Activated CD8-positive, alpha-beta memory T cell treated with anti-CD3 and anti-CD28 coated beads for 36 hours (primary cell): ENCODE data around the gene ATP8B4. TPM values are rescaled to one million over a fixed set of nuclear protein-coding genes. Genes with fewer than 3 reads are reported as not detected.

Experiments
- CTCF ChIA-PET: fragments of 350-600 bp; sonication (Branson Sonifier 250); formaldehyde crosslinking; loops from one replicate; lab custom pipeline; 2021; ENCODE audit warnings: antibody characterized with exemption; lab: Charles Lee
- POLR2A ChIA-PET: fragments of 350-600 bp; sonication (Branson Sonifier 250); formaldehyde crosslinking; loops from one replicate; lab custom pipeline; 2021; ENCODE audit warnings: antibody characterized with exemption; lab: Charles Lee
- total RNA-seq, 2 experiments: library from RNA; stranded (reverse); gene quantifications; one replicate each; pipeline ENCODE4 v1.2.3, GENCODE V29; 2021

Gene ATP8B4
- total RNA-seq, 2 experiments from 2014 or later: 15.9 to 16.3 TPM

DNA sequence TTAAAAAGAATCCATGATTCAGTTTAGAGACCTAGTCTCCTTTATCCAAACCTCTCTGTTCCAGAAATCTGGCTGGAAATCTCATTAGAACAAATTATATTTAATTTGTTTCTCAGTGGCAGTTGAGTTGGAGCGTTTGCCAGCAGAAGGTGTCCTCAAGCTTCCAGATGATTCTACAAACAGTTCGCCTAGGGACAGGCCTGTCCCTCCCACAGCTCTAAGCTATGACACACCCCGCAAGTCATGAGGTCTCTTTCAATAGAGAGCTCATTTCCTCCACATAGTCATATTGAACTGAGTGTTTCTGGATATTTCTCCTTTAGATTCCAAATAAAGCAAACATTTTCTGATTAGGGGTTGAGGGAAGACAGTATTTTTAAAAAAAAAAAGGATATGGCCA, 230.3 kb downstream of the ATP8B4 start:
- ChIA-PET CTCF (no interaction called here), POLR2A (no interaction called here)

DNA sequence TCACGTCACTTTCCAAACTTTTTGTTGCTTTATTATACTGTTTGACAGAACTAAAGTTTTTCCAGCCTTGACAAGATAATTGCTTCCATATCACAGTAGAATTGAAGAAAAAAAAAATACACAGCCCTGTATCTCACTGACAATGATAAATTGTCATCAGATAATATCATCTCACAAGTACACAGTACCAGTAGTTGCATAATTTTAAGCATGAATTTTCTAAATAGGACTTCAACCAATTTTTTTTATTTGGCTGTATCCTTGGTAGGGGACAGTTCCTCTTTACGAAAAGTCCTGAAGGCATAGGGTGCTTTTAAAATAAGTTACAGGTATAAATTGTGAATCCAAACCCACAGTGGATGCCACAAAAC, 230.7 kb downstream of the ATP8B4 start:
- ChIA-PET POLR2A (no interaction called here), CTCF (no interaction called here)

DNA sequence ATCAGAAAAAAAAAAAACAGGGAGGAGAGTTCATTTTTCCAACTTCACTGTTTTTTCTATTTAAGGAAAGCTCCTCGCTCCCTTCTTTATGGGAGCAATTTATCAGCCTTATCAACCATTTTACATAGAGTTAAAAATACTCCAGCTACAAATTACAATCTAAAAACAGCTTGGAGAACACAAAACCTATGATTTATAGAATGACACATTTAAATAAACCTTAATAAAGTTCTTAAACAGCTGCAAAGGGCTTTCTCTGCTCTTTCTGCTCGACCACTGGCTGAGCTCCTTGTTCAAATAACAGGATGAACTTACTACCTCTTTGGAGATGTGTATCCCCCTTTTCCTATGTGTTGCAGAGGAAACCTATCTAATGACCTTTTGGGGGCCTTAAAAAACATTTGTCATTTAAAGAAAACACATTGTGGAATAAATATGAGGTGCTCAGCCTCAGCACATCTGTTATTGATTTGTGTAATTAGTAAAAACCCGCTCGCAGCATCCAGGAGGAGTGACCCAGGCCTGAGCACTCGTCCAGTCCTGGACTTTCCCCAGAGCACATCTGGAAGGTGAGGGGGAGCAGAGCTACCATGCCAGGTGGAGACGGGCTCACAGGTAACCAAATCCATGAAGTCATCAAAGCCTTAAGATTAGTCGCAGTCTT, 231.2 kb downstream of the ATP8B4 start:
- CTCF ChIA-PET: no interaction called here

DNA sequence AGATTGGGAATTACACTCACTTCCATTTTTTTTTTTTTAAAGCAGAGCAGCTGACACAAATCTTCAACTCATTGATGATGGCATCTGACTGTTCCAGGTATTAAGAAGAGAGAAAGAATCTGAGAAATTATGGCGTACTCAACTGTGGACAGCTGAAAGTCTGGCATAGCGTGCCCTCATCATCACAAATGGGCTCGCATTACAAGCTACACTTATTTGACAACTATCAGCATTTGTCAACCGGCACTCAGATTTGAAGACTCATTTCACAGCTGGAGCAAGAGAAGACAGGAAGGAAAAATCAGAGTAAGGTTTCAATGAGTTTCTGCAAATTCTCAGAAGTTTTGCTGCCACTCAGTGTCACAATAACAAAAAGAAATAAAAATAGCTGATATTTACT, 235.9 kb downstream of the ATP8B4 start:
- CTCF ChIA-PET: no interaction called here
- POLR2A ChIA-PET: no interaction called here

More for the DNA sequence above, 231.2 kb downstream of the ATP8B4 start:
- POLR2A ChIA-PET: no interaction called here

DNA sequence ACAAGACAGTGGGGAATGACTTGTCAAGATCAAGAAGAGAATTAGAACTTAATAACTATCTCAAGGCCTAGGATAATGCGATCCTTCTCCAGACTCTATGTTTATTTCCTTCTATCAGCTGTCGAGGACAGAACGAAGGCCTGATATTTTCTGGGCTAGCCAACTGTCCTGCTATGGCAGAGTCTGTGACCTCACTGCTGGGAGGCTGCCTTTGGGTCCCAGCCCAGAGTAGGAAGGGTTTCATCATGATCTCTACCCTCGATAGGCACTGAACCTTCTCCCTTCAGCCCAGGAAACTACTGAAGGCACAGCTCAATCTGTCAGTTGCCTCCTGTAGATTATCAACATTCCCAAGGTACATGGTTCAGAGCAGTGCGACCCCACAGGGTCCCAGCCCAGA, 237.2 kb downstream of the ATP8B4 start:
- CTCF ChIA-PET: interaction anchor here (1.2 kb wide), 1 partner anchor 263 kb away, joined by 3 read pairs; no protein-coding TSS in a partner anchor

DNA sequence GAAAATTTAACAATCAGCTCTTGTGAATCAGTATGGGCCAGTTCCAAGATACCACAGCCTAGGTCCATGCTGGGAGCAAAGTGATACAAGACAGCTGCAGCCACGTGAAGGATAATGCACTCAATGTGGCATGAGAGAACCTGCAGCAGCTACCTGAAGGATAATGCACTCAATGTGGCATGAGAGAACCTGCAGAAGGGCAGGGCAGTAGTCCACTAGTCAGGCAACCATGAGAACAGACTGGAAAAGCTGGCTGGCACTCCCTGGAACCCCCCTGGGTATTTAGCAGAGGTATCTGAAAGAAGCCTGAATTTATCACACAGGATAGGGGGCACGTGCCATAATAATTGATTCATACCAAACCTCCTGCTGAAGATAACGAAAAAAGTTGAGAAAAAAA, 237.6 kb downstream of the ATP8B4 start:
- POLR2A ChIA-PET: no interaction called here
- CTCF ChIA-PET: interaction anchor here (1.2 kb wide), 1 partner anchor 264 kb away, joined by 3 read pairs; no protein-coding TSS in a partner anchor

More for the DNA sequence above, 237.2 kb downstream of the ATP8B4 start:
- POLR2A ChIA-PET: no interaction called here

DNA sequence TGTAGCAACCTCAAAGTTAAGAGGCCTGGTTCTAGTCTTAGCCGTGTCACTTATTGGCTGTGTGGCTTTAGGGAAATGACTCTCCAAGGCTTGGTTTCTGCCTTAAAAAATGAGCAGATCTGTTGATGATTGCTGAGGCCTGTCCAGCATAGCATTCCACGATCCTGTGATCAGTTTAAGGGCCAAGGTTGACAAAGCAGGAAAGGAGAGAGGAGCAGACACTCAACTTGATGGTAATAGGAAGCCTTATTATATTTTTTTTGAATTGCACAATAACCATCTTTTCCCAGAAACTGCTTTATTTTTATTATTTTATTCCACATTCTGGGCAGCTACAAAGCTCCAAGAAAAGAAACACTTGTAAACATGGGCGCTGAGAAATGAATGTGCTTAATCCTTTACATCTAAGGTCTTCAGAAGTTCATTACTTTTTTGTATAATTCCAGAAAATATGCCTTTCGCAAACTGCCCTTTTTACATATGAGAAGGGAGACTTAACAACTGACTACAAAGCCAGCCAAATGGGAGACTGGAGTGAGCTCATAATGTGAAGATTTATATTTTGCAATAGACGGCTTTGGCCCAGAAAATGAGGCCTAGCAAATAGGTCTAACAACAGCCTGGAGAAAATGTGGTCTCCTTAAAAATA, 241.0 kb downstream of the ATP8B4 start:
- CTCF ChIA-PET: no interaction called here
- POLR2A ChIA-PET: no interaction called here

DNA sequence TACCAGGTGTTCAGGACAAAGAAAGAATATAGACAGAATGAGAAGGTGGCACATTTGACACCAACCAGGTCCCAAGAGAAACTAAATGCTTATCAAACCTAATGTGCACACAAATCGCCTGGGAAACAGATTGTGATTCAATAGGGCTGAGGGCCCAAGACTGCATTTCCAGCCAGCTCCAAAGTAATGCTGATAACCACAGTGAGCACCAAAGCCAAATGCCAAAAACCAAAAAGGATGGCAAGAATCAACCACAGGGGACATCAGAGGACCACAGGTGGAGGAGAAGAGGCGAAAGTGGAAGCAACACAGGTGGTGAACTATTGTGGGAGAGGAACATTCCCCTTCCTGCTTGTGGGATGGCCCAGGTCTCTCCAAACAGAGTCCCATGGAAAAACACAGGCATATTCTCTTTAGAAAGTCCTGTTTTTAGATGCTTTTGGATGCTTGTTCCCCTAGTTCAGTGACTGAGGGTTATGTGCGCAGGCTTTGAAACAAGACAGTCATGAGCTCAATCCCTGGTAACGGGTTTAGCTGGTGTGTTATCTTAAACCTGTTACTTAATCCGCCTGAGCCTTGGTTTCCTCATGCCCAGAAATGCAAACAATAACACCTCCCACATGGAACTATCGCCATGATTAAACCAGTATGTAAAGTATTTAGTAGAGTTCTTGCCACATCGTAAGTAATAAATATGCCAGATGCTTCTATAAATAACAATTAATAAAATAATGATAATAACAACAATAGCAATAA, 241.7 kb downstream of the ATP8B4 start:
- POLR2A ChIA-PET: no interaction called here
- CTCF ChIA-PET: no interaction called here

DNA sequence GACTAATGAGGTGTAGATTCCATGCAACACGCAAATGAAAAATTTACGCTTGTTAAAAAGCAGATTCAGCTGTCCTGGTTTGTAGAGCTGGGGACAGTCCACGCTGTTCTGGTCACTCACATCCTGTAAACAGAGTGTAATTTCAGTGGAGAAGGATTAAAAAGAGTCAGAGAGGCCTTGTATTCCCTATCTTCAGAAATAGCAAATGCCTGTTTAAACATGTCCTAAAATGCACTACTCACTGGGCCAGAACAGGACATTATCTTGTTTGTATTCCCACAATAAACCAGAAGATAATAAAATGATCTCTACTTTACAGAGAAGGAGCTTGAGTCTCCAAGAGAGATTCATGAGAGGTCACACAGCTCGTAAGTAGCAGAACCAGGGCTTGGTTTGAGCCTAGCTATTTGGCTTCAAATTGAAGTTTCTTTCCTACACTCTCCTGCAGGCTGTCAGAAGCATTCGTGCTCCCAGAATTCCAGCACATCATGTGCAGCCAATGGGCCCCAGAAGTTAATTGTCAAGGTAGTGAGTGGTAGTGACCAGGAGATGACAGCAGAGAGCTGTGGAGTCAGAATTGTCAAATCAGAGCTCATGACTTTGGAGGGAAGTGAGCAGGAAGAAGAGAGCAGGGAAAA, 242.5 kb downstream of the ATP8B4 start:
- CTCF ChIA-PET: no interaction called here
- POLR2A ChIA-PET: no interaction called here

DNA sequence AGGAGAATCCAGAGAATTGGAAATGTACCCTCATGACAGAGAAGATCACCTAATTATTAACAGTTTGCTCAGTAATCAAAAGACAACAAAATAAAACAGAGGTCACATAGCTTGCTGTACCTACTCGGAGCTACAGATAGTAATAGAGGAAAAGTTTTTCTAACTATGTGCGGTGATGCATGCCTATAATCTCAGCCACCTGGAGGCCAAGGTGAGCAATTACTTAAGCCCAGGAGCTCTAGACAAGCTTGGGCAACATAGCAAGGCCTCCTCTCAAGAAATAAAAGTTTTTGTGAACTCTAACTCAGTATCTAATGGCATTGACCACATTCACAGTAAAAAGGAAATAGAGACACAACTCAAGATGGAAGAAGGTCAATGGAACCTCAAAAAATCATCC, 243.6 kb downstream of the ATP8B4 start:
- CTCF ChIA-PET: no interaction called here
- POLR2A ChIA-PET: no interaction called here

DNA sequence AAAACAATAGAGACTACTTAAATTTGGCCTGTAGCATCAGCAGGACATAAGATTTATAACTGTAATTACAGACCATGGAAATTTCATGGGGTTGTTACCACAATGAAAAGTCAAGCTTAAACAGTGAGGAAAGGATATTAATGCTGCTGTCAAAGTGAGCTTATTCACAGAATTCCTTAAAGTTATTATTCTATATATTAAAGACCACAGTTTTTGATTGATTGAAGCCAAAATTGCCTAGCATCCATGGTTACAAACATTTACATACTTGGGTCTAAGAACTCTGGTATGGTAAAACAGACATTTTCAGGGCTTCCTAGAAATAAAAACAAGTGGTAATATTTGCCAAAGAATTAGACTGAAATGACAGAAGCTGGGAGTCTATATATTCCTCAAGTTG, 248.6 kb downstream of the ATP8B4 start:
- POLR2A ChIA-PET: no interaction called here
- CTCF ChIA-PET: no interaction called here

DNA sequence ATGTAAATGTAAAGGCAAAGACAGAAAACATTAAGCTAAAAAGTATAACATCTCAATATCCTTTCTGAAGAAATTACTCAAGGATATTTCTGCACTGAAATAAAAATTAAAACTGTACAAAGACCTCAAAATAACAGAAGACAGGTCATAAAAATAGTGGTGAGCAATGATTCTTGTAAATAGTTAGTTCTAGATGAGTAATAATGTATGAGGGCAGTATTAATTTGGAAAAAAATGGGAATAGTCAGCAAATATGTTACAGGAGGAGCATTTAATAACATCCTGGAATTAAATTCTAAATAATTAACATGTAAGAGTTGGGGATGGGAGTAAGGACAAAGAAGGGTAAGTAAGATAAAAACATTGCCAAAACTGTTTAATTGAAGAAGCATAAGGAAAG, 250.7 kb downstream of the ATP8B4 start:
- ChIA-PET POLR2A (no interaction called here), CTCF (no interaction called here)

DNA sequence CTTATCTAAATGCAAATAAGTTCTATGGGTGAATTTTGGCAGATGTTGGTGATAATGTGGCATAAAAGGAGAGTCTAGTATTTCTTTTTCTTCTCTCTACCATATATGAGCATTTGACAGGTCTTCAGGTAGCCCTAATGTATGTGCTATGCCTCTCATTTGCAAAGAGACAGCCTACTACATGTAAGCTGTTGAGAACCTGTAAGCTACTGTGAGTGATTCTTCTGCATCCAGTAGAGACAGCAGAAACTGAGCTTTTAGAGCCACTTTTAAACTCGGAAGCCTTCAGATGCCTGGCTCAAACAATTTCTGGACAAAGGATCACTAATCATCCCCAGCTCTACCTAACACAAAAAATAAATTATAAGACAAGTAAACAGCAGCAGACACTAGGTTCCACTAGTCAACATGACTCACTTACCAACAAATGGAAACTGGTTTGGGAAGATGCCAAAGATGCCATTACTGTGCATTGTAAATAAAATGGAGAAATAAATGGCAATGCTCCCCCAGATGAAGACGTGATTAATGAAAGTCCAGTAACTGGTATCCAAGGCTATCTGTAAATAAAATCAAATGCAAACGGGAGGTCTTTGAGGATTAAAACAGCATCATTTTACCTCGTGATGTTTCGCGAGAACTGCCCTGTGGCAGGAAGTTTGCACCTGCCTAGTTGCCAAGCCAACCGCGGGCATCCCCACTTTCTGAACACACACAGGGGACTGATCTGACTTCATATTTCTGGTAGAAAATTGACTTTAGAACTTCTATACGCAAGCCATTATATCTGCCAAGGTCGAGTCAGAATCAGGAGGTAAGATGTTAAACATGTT, 252.9 kb downstream of the ATP8B4 start:
- POLR2A ChIA-PET: no interaction called here
- CTCF ChIA-PET: no interaction called here

DNA sequence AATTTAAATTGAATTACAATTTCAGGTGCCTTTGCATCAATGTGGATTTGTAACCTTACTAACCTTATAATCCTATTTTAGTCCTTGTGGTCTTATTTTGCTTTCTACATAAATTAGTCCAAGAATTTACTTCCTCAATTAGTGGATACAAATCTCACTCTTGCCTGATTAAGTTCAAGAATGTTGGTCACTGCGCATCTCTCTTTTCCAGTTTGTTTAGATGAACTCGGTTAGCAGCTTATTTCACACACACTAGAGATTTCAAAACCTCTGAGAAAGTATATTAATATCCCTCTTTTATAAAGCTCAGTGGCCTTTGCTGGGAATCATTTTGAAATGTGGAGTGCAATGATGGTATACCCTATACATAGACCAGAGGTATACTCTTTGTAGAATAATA, 254.8 kb downstream of the ATP8B4 start:
- ChIA-PET POLR2A (no interaction called here), CTCF (no interaction called here)

DNA sequence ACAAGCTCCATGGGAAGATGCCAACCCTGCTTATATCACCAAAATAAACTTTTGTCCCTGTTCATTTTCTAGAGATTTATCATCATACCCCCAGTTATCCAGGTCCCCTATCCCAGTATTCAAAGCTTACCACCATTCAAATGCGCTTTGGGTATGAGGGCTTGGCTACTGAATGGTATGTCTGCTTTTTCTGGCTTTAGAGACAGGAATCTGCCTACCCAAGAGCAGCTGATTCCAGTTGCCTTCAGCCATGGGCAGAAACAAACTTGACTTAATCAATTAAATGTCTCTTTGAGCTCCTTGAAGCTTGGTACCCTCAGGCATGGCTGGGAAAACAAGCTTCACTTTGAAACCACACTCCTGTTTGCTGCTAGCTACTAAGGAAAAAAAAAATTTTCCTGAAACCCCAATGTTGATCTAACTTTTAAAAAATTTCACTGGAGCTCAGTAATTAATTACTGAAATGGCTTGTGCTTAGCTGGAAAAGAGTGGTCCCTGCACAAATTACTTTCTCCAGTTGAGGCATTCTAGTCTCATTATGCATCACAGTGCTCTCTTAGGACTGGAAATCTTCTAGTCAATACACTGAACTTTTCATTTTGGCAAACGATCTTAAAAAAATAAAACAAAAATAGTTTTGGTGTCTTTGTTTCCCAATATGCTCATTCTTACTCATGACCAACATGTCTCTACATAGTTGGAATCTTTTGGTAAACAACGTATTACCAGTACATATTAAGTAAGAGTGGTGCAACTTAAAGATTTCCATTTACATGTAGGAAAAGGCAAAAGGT, 255.4 kb downstream of the ATP8B4 start:
- CTCF ChIA-PET: interaction anchor here (1.0 kb wide), 1 partner anchor 318 kb away, joined by 3 read pairs; no protein-coding TSS in a partner anchor

DNA sequence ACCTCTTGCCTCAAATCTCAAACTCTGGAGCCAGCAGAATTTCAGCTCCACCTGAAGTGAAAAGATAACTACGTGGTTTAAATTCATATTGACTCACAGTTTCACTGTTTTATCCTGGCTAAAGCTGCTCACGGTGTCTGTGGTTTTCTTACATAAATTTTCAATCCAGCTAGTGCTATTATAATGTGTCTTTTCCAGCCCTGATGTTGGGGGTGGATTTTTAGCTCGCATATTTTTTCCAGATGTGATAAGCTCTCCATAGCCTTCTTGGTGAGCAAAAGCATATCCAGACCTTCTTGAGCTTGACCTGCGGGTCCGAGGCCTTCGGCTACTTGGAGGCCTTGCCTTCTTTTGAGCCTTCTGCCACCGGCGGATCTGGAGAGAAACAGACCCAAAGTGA, 258.9 kb downstream of the ATP8B4 start:
- ChIA-PET POLR2A (no interaction called here), CTCF (no interaction called here)

More for the DNA sequence above, 255.4 kb downstream of the ATP8B4 start:
- POLR2A ChIA-PET: no interaction called here

DNA sequence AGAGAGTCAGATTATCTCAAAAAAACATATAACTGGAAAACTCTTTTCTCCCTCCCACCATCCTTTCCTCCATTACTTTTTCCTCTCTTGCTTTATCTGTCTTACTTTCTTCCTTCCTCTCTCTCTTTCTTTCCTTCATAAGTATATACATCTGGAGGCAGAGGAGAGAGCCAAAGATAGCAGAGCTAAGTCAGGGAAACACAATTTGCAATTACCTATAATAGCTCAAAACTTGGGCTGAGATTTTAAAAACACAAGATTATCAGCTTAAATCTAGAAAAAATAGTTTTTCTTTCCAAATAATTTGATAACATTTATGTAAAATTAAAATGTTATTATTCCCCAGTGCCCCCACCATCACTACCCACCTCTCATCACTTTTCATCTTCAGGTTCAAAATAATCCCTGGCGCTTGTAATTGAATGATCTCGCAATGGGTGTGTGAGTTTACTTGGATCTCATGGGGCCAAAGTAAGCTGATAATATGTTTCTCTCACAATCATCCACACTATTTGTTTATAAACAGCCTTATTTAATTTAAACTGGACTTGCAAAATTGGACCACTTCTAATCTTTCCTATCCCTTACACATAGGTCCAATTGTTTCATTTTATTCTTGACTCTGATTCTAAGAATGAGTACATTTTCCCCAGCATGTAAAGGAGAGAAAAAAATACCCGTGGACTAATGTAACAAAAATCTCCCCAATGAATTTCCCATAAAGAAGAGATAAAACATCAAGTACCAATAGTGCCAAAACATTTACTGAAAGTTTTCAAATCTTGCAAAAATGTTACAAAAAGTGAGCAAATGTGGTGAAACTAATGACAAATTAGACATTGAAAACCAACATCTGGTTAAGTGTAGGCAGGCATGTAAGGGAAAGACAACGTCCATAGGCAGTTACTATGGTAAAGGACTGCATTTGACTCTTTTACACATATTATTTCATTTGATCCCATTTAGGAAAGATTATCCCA, 261.2 kb downstream of the ATP8B4 start:
- CTCF ChIA-PET: no interaction called here
- POLR2A ChIA-PET: no interaction called here
